ENCODE results near the gene HAO2.
"Not testable (repeated sequence)": the region's sequence is repeated elsewhere in the genome, so short reads cannot be mapped to it uniquely, and the experiment has no call there.

Gene HAO2

GRCh38 chr1:119341372-119341947, 27.1 kb upstream of the HAO2 start:
- in situ Hi-C loops (cut with HindIII; ENCODE audit: low sequenced_read_pairs): no loop called here

- in situ Hi-C loops (cut with HindIII; ENCODE audit: low sequenced_read_pairs): no loop called here
These were observed 23.2 kb upstream of the HAO2 start for GRCh38 chr1:119345398-119345797.

- in situ Hi-C loops (cut with HindIII; ENCODE audit: low sequenced_read_pairs): no loop called here
These were observed 20.7 kb upstream of the HAO2 start for GRCh38 chr1:119347858-119348257.

GRCh38 chr1:119348941-119349340, 19.6 kb upstream of the HAO2 start:
- in situ Hi-C loops (cut with HindIII; ENCODE audit: low sequenced_read_pairs): no loop called here

- in situ Hi-C loops (cut with HindIII; ENCODE audit: low sequenced_read_pairs): not testable (repeated sequence)
These were observed 17.7 kb upstream of the HAO2 start for GRCh38 chr1:119350866-119351265.

GRCh38 chr1:119351997-119352396, 16.6 kb upstream of the HAO2 start:
- in situ Hi-C loops (cut with HindIII; ENCODE audit: low sequenced_read_pairs): no loop called here

- in situ Hi-C loops (cut with HindIII; ENCODE audit: low sequenced_read_pairs): no loop called here
These were observed 14.7 kb upstream of the HAO2 start for GRCh38 chr1:119353836-119354235.

- in situ Hi-C loops (cut with HindIII; ENCODE audit: low sequenced_read_pairs): no loop called here
These were observed 9.9 kb upstream of the HAO2 start for GRCh38 chr1:119358636-119359035.

GRCh38 chr1:119359730-119360129, 8.9 kb upstream of the HAO2 start:
- in situ Hi-C loops (cut with HindIII; ENCODE audit: low sequenced_read_pairs): no loop called here

- in situ Hi-C loops (cut with HindIII; ENCODE audit: low sequenced_read_pairs): no loop called here
These were observed 7.4 kb upstream of the HAO2 start for GRCh38 chr1:119361205-119361604.

- in situ Hi-C loops (cut with HindIII; ENCODE audit: low sequenced_read_pairs): no loop called here
These were observed 6.8 kb upstream of the HAO2 start for GRCh38 chr1:119361620-119362344.

- in situ Hi-C loops (cut with HindIII; ENCODE audit: low sequenced_read_pairs): no loop called here
These were observed 5.4 kb upstream of the HAO2 start for GRCh38 chr1:119363162-119363561.

- in situ Hi-C loops (cut with HindIII; ENCODE audit: low sequenced_read_pairs): no loop called here
These were observed 3.9 kb upstream of the HAO2 start for GRCh38 chr1:119364640-119365039.

GRCh38 chr1:119366424-119366823, 2.2 kb upstream of the HAO2 start:
- in situ Hi-C loops (cut with HindIII; ENCODE audit: low sequenced_read_pairs): no loop called here

GRCh38 chr1:119367432-119368124, 1.0 kb upstream of the HAO2 start:
- in situ Hi-C loops (cut with HindIII; ENCODE audit: low sequenced_read_pairs): no loop called here

- in situ Hi-C loops (cut with HindIII; ENCODE audit: low sequenced_read_pairs): no loop called here
These were observed 2.2 kb downstream of the HAO2 start for GRCh38 chr1:119370748-119371147.

- in situ Hi-C loops (cut with HindIII; ENCODE audit: low sequenced_read_pairs): no loop called here
These were observed 3.2 kb downstream of the HAO2 start for GRCh38 chr1:119371815-119372214.

- in situ Hi-C loops (cut with HindIII; ENCODE audit: low sequenced_read_pairs): no loop called here
These were observed 4.0 kb downstream of the HAO2 start for GRCh38 chr1:119372503-119373086.

GRCh38 chr1:119373465-119373864, 4.9 kb downstream of the HAO2 start:
- in situ Hi-C loops (cut with HindIII; ENCODE audit: low sequenced_read_pairs): no loop called here

- in situ Hi-C loops (cut with HindIII; ENCODE audit: low sequenced_read_pairs): no loop called here
These were observed 5.8 kb downstream of the HAO2 start for GRCh38 chr1:119374208-119374874.

- in situ Hi-C loops (cut with HindIII; ENCODE audit: low sequenced_read_pairs): no loop called here
These were observed 6.8 kb downstream of the HAO2 start for GRCh38 chr1:119375366-119375765.
